ENCODE measurements around the gene CCDC120. TPM values are rescaled to one million over a fixed set of nuclear protein-coding genes. Genes with fewer than 3 reads are reported as not detected.

Gene CCDC120
- total and polyA plus RNA-seq, 9 of the 15 experiments (the other 6 are each of a cell fraction or from before 2014, with no cell fraction given): 0.13 to 3.6 (median 0.54) TPM

DNA sequence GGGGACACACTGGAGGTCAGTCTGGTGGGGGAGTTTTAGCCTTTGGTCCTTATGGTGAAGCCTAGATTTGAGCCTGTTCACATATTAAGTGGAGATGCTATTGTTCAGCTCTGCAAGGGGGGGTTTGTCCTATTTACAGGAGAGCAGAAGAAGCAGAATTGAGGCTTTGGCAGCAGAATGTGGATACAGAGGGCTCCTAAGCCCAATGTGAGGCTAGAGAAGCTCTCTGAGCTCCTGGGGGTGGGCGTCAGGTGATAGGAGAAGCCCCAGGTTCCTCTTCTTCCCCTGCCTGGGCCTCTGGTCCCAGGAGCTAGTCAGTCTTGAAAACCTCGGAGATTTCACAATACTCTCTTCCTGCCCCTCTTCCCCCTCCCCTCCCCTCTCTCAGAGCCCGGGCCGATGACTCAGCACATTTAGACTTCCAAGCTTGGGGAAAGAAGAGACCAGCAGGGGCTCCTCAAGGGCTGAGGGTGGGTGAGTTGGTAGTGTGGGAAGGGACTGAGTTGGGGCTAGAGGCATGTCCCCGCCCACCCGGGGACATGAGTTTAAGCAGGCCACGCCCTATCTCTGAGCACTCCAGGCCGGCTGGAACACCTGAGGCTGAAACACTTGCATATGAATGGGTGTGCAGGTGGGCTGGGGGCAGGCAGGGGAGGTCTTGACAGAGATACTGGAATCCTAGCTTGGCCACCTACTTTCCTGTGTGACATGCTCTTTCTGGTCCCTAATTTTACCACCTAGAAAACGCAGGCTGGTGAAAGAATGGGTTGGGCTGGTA lies 19.0 kb upstream of the CCDC120 start (continued):
- TF ChIP-seq, protein P1, sequence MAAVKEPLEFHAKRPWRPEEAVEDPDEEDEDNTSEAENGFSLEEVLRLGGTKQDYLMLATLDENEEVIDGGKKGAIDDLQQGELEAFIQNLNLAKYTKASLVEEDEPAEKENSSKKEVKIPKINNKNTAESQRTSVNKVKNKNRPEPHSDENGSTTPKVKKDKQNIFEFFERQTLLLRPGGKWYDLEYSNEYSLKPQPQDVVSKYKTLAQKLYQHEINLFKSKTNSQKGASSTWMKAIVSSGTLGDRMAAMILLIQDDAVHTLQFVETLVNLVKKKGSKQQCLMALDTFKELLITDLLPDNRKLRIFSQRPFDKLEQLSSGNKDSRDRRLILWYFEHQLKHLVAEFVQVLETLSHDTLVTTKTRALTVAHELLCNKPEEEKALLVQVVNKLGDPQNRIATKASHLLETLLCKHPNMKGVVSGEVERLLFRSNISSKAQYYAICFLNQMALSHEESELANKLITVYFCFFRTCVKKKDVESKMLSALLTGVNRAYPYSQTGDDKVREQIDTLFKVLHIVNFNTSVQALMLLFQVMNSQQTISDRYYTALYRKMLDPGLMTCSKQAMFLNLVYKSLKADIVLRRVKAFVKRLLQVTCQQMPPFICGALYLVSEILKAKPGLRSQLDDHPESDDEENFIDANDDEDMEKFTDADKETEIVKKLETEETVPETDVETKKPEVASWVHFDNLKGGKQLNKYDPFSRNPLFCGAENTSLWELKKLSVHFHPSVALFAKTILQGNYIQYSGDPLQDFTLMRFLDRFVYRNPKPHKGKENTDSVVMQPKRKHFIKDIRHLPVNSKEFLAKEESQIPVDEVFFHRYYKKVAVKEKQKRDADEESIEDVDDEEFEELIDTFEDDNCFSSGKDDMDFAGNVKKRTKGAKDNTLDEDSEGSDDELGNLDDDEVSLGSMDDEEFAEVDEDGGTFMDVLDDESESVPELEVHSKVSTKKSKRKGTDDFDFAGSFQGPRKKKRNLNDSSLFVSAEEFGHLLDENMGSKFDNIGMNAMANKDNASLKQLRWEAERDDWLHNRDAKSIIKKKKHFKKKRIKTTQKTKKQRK (IDR thresholded peaks at IDR 0.05; ENCODE audit: borderline replicate concordance, low read depth, low read length): no peak
- TF ChIP-seq RCOR1 (IDR thresholded peaks at IDR 0.05; ENCODE audit: borderline replicate concordance in 1 of 2, low read depth in 2 of 2, low read length in 2 of 2) (peak in 1 of 2 experiments; percentile 60; a peak in 2 of 4 replicates), ZNF263 (CRISPR knock-in tag; IDR thresholded peaks at IDR 0.05; ENCODE audit: borderline replicate concordance) (peak; percentile 48; the same call in 1 of the 2 replicates), BACH1 (tag; IDR thresholded peaks at IDR 0.05) (peak; percentile 99), ZNF224 (CRISPR knock-in tag; IDR thresholded peaks at IDR 0.05) (no peak), HIVEP1 (CRISPR knock-in tag; IDR thresholded peaks at IDR 0.05) (no peak), NEUROD1 (IDR thresholded peaks at IDR 0.05; ENCODE audit: borderline replicate concordance, low read depth, low read length, partially characterized antibody) (peak; percentile 67)
- TF ChIP-seq, protein P2, sequence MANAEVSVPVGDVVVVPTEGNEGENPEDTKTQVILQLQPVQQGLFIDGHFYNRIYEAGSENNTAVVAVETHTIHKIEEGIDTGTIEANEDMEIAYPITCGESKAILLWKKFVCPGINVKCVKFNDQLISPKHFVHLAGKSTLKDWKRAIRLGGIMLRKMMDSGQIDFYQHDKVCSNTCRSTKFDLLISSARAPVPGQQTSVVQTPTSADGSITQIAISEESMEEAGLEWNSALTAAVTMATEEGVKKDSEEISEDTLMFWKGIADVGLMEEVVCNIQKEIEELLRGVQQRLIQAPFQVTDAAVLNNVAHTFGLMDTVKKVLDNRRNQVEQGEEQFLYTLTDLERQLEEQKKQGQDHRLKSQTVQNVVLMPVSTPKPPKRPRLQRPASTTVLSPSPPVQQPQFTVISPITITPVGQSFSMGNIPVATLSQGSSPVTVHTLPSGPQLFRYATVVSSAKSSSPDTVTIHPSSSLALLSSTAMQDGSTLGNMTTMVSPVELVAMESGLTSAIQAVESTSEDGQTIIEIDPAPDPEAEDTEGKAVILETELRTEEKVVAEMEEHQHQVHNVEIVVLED (CRISPR knock-in tag; IDR thresholded peaks at IDR 0.05): no peak
- TF ChIP-seq, protein P3, sequence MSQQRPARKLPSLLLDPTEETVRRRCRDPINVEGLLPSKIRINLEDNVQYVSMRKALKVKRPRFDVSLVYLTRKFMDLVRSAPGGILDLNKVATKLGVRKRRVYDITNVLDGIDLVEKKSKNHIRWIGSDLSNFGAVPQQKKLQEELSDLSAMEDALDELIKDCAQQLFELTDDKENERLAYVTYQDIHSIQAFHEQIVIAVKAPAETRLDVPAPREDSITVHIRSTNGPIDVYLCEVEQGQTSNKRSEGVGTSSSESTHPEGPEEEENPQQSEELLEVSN (IDR thresholded peaks at IDR 0.05; ENCODE audit: borderline replicate concordance in 1 of 2, extremely low read depth in 1 of 2, insufficient read depth in 1 of 2, insufficient read length in 1 of 2, low read depth in 1 of 2, low read length in 1 of 2, poor library complexity in 1 of 2, severe bottlenecking in 1 of 2): no peak
- TF ChIP-seq, protein P4, sequence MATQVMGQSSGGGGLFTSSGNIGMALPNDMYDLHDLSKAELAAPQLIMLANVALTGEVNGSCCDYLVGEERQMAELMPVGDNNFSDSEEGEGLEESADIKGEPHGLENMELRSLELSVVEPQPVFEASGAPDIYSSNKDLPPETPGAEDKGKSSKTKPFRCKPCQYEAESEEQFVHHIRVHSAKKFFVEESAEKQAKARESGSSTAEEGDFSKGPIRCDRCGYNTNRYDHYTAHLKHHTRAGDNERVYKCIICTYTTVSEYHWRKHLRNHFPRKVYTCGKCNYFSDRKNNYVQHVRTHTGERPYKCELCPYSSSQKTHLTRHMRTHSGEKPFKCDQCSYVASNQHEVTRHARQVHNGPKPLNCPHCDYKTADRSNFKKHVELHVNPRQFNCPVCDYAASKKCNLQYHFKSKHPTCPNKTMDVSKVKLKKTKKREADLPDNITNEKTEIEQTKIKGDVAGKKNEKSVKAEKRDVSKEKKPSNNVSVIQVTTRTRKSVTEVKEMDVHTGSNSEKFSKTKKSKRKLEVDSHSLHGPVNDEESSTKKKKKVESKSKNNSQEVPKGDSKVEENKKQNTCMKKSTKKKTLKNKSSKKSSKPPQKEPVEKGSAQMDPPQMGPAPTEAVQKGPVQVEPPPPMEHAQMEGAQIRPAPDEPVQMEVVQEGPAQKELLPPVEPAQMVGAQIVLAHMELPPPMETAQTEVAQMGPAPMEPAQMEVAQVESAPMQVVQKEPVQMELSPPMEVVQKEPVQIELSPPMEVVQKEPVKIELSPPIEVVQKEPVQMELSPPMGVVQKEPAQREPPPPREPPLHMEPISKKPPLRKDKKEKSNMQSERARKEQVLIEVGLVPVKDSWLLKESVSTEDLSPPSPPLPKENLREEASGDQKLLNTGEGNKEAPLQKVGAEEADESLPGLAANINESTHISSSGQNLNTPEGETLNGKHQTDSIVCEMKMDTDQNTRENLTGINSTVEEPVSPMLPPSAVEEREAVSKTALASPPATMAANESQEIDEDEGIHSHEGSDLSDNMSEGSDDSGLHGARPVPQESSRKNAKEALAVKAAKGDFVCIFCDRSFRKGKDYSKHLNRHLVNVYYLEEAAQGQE (IDR thresholded peaks at IDR 0.05; ENCODE audit: borderline replicate concordance): no peak
- TF ChIP-seq, protein P4 (CRISPR knock-in tag; IDR thresholded peaks at IDR 0.05; ENCODE audit: low read depth): no peak
